Measurements from ENCODE around the gene CHRM1. TPM values are rescaled to one million over a fixed set of nuclear protein-coding genes. Genes with fewer than 3 reads are reported as not detected.

CHRM1 gene
- total RNA-seq, 1 experiment from 2014 or later = not detected

DNA sequence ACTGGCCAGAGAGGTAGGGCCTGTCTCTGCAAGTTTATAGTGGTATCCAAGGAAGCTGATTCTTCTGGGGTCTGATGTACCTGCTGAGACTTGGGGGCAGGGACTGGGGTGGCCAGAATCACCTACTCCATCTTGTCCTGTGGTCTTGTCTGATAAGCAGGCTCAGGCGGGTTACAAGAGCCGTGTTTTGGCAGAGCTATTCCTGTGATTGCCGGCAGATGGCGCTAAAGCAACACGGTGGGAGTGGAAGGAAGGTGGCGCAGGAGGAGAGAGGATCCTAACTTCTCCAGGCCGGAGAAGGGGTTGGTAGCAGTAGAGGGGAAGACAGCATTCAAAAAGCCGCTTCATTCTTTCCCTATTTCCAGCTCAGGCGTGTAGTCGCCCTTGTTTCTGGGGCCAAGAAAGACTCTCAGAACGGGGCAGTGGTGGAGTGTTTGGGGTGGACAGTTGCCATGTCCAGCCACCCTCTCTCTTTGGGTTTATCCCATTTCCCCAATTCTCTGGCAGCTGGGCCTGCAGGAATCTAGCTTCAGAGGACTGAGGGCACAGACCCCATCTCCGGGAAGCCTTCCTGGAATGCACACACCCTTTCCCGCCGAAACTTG lies 15.1 kb downstream of the CHRM1 start:
- Histone ChIP-seq H2BK12ac (ENCODE audit: insufficient read length, low read depth, low read length) (no peak overlapping the region), H3K79me2 (ENCODE audit: insufficient read depth, low read length) (no peaks in the 10 kb centered on the region), H3K4me2 (ENCODE audit: insufficient read depth, insufficient read length, low read length) (no peak overlapping the region), H4K91ac (ENCODE audit: insufficient read length, low read depth, low read length) (no peak overlapping the region), H3T11ph (ENCODE audit: low read length) (no peak overlapping the region), H3K23ac (ENCODE audit: insufficient read length, low read depth, low read length) (no peak overlapping the region), H4K8ac (replicated peaks; ENCODE audit: insufficient read length, low read depth, low read length) (no peak overlapping the region), H2BK5ac (ENCODE audit: insufficient read length, low read length) (no peak overlapping the region), H3K23me2 (ENCODE audit: insufficient read length, low read depth, low read length, poor library complexity, severe bottlenecking) (no peaks in the 10 kb centered on the region), H2BK20ac (ENCODE audit: low read depth, low read length, poor library complexity, severe bottlenecking) (no peak overlapping the region), H3K9ac (ENCODE audit: extremely low read depth, insufficient read length, low read length) (no peak overlapping the region), H2AFZ (ENCODE audit: low read length) (peak overlapping the region; percentile 74), H2AK5ac (ENCODE audit: insufficient read length, low read length) (no peak overlapping the region), H3K79me1 (ENCODE audit: insufficient read depth, low read depth, low read length, poor library complexity, severe bottlenecking) (no peaks in the 10 kb centered on the region), H3K27me3 (ENCODE audit: insufficient read depth, low read length) (no peaks in the 10 kb centered on the region; the same call in 1 of the 2 replicates), H3K56ac (ENCODE audit: insufficient read length, low read depth, low read length) (no peak overlapping the region), H3K4me1 (ENCODE audit: insufficient read depth, low read length) (peaks cover 3% of the 10 kb centered on the region; the same call in 1 of the 2 replicates), H3K18ac (ENCODE audit: insufficient read length, low read depth, low read length) (no peak overlapping the region), H2BK15ac (ENCODE audit: low read depth, low read length) (no peak overlapping the region), H3K27ac (ENCODE audit: insufficient read length, low read depth, low read length) (no peak overlapping the region), H4K20me1 (ENCODE audit: control insufficient read depth, insufficient read depth, insufficient read length) (no peaks in the 10 kb centered on the region), H3K4ac (ENCODE audit: low read depth, low read length) (no peak overlapping the region), H3K9me3 (ENCODE audit: control insufficient read depth, low read depth, low read length) (no peaks in the 10 kb centered on the region), H4K5ac (ENCODE audit: insufficient read length, low read depth, low read length) (no peak overlapping the region), H3K14ac (ENCODE audit: insufficient read depth, low read length) (no peak overlapping the region), H2BK120ac (ENCODE audit: low read depth, low read length, poor library complexity, severe bottlenecking) (no peak overlapping the region)
- DNase-seq = peak; percentile 93
- H3K36me3 Mint-ChIP-seq (ENCODE audit: insufficient read depth in 1 of 3, low read depth in 3 of 3) = peaks cover 0 to 6% (median 0%) of the 10 kb centered on the region in 3 experiments; a peak in 1 of 7 replicates
- no CpG with 5 or more reads among the region's 14 CpGs for WGBS (ENCODE audit: extremely low coverage, insufficient read length, low lambda C conversion rate)
- TF ChIP-seq, protein P1, sequence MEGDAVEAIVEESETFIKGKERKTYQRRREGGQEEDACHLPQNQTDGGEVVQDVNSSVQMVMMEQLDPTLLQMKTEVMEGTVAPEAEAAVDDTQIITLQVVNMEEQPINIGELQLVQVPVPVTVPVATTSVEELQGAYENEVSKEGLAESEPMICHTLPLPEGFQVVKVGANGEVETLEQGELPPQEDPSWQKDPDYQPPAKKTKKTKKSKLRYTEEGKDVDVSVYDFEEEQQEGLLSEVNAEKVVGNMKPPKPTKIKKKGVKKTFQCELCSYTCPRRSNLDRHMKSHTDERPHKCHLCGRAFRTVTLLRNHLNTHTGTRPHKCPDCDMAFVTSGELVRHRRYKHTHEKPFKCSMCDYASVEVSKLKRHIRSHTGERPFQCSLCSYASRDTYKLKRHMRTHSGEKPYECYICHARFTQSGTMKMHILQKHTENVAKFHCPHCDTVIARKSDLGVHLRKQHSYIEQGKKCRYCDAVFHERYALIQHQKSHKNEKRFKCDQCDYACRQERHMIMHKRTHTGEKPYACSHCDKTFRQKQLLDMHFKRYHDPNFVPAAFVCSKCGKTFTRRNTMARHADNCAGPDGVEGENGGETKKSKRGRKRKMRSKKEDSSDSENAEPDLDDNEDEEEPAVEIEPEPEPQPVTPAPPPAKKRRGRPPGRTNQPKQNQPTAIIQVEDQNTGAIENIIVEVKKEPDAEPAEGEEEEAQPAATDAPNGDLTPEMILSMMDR (conservative IDR thresholded peaks at IDR 0.05) = peak; percentile 98
- H3K4me3 Mint-ChIP-seq = no peak overlapping the region
- H3K27me3 Mint-ChIP-seq (ENCODE audit: low read depth) = peaks cover 13% of the 10 kb centered on the region
- peaks cover 21 to 43% of the 10 kb centered on the region in 2 experiments for H3K4me1 Mint-ChIP-seq
- no peak overlapping the region; a peak in 1 of 7 replicates for H3K27ac Mint-ChIP-seq
- peaks cover 2 to 5% of the 10 kb centered on the region in 2 experiments; a peak in 2 of 5 replicates for H3K9me3 Mint-ChIP-seq
